ENCODE data around the gene CHST6. TPM values are rescaled to one million over a fixed set of nuclear protein-coding genes. Genes with fewer than 3 reads are reported as not detected.

CHST6 gene
- total and polyA plus RNA-seq, 2 of the 8 experiments (the other 6 are each of a cell fraction or from before 2014, with no cell fraction given) = 18.2 to 25.4 TPM

- H3K18ac ChIP-seq (ENCODE audit: extremely low read depth, low read length) = peak overlapping the region; percentile 28; the same call in 1 of the 2 replicates
- H2BK12ac ChIP-seq (ENCODE audit: low read depth, low read length) = peak overlapping the region; percentile 95
- H3K79me2 ChIP-seq (ENCODE audit: control insufficient read depth in 1 of 2, insufficient read depth in 2 of 2, low read length in 2 of 2) = no peaks in the 10 kb centered on the region
- H2BK5ac ChIP-seq (ENCODE audit: low read depth, low read length) = peak overlapping the region; percentile 72; the same call in 1 of the 2 replicates
- peak overlapping the region; percentile 82; the same call in 1 of the 2 replicates for H4K8ac ChIP-seq (ENCODE audit: extremely low read depth, insufficient read depth, low read length)
- H3K9ac ChIP-seq (replicated peaks in 1 of 4; ENCODE audit: extremely low read depth in 1 of 4, low read depth in 3 of 4, low read length in 3 of 4) = no peak overlapping the region
- H4K5ac ChIP-seq (ENCODE audit: insufficient read length, low read depth, low read length) = peak overlapping the region; percentile 68
- ChIA-PET CTCF (ENCODE audit: partially characterized antibody) (interaction anchor here (0.6 to 9.9 kb wide), 16 partner anchors 8 to 274 kb away, joined by 3 to 181 read pairs (median 6); partner anchors contain the start of gene CHST6), POLR2A (ENCODE audit: partially characterized antibody) (interaction anchor here (0.6 to 2.4 kb wide), 7 partner anchors 11 to 205 kb away, joined by 3 to 18 read pairs (median 3); partner anchors contain the start of gene CHST6)
- peak overlapping the region; percentile 43 for H3K27ac ChIP-seq (ENCODE audit: low read depth, low read length)
- peaks cover 0 to 12% (median 2%) of the 10 kb centered on the region in 4 experiments; a peak in 6 of 8 replicates for H3K36me3 ChIP-seq (ENCODE audit: control insufficient read depth in 2 of 4, insufficient read depth in 4 of 4, low read length in 3 of 4)
- H3K79me1 ChIP-seq (ENCODE audit: low read depth, low read length) = no peaks in the 10 kb centered on the region
- H3K56ac ChIP-seq (replicated peaks; ENCODE audit: insufficient read length, low read depth, low read length) = peak overlapping the region; percentile 25
- H3K23me2 ChIP-seq (ENCODE audit: low read depth, low read length) = 0 out of 2 replicates have a peak, but pooled peaks cover 3% of the 10 kb centered on the region
- peak overlapping the region; percentile 73 for H2BK120ac ChIP-seq (replicated peaks; ENCODE audit: low read depth, low read length)
- 0 out of 2 replicates have a peak overlapping the region, but pooled peaks have one; percentile 66 for H2BK15ac ChIP-seq (ENCODE audit: low read length)
- no peak overlapping the region for H3K23ac ChIP-seq (ENCODE audit: insufficient read length)
- DNase-seq (ENCODE audit: low read depth in 1 of 2, low spot score in 2 of 2) (no peak), FAIRE-seq (no peak)
- peaks cover 1 to 6% (median 5%) of the 10 kb centered on the region in 4 experiments; a peak in 6 of 7 replicates for H3K4me1 ChIP-seq (replicated peaks in 1 of 4; ENCODE audit: control insufficient read depth in 3 of 4, insufficient read depth in 4 of 4, low read length in 3 of 4)
- no peak overlapping the region for H3K14ac ChIP-seq (ENCODE audit: insufficient read length)
- H4K20me1 ChIP-seq (replicated peaks in 1 of 2; ENCODE audit: control insufficient read depth in 1 of 2, insufficient read depth in 2 of 2, low read length in 2 of 2) = no peaks in the 10 kb centered on the region
- no peak overlapping the region for H2AFZ ChIP-seq (ENCODE audit: low read length)
- peak overlapping the region; percentile 70 for H4K91ac ChIP-seq (replicated peaks; ENCODE audit: insufficient read length, low read length)
- H2BK20ac ChIP-seq (ENCODE audit: low read length) = peak overlapping the region; percentile 89
- no peaks in the 10 kb centered on the region for H3K27me3 ChIP-seq (replicated peaks in 1 of 4; ENCODE audit: control insufficient read depth in 3 of 4, extremely low read depth in 1 of 4, insufficient read depth in 3 of 4, low read length in 3 of 4)
- 92% methylated on average over 17 of the region's 17 CpGs; no CpG with 5 or more reads in 1 of the 2 experiments for WGBS, 2 experiments (ENCODE audit: extremely low coverage in 1 of 2, insufficient coverage in 1 of 2, insufficient read length in 1 of 2, insufficient replicate concordance in 2 of 2, low coverage in 1 of 2, low lambda C conversion rate in 2 of 2, missing lambda C conversion rate in 1 of 2)
- TF ChIP-seq KDM1A (IDR thresholded peaks at IDR 0.05; ENCODE audit: borderline replicate concordance, low read length) = peak; percentile 65; the same call in 1 of the 2 replicates
- TF ChIP-seq BRCA1 (IDR thresholded peaks at IDR 0.05; ENCODE audit: low read depth, low read length) = no peak
- TF ChIP-seq HDAC6 (IDR thresholded peaks at IDR 0.05; ENCODE audit: low read depth, low read length) = no peak
- H3K4me3 ChIP-seq (ENCODE audit: extremely low read depth in 1 of 4, insufficient read depth in 2 of 4, low read depth in 3 of 4, low read length in 4 of 4) = no peak overlapping the region
- 0 out of 4 replicates have a peak, but pooled peaks cover 0 to 3% of the 10 kb centered on the region in 2 experiments for H3K9me3 ChIP-seq (ENCODE audit: insufficient read depth in 2 of 2, low read depth in 1 of 2, low read length in 1 of 2)
- peak overlapping the region; percentile 24 for H3K4ac ChIP-seq (replicated peaks; ENCODE audit: insufficient read length, low read depth, low read length)
- H2AK5ac ChIP-seq (ENCODE audit: low read depth, low read length) = peak overlapping the region; percentile 84; the same call in 1 of the 2 replicates
- H3K4me2 ChIP-seq (ENCODE audit: insufficient read depth in 1 of 2, low read depth in 2 of 2, low read length in 2 of 2) = peak overlapping the region in 1 of 2 experiments; percentile 8; a peak in 1 of 4 replicates
These were observed 22.0 kb downstream of the CHST6 start for GRCh38 chr16:75472908-75473877.
